Large intestine (tissue), 3 donors: ENCODE measurements around the gene ELAVL3. TPM values are rescaled to one million over a fixed set of nuclear protein-coding genes. Genes with fewer than 3 reads are reported as not detected.

Experiments used
- DNase-seq, 2 donors: peaks; one replicate each; pipeline versions ENCODE4 v3.0.0 to v3.0.0-alpha.2; 2013
- H3K27ac ChIP-seq: one replicate; pipeline ENCODE4 v1.5.1; 2013; ENCODE audit warnings: low read length
- H3K27me3 ChIP-seq: 2 replicates; pipeline ENCODE4 v1.6.1; 2013; ENCODE audit warnings: low read length; ENCODE audit not compliant: control insufficient read depth, insufficient read depth
- H3K36me3 ChIP-seq: 2 replicates; pipeline ENCODE4 v1.6.1; 2013; ENCODE audit warnings: low read length; ENCODE audit not compliant: control insufficient read depth, insufficient read depth
- H3K4me1 ChIP-seq: one replicate; pipeline ENCODE4 v1.6.1; 2013; ENCODE audit warnings: low read length; ENCODE audit not compliant: control insufficient read depth, insufficient read depth
- H3K4me3 ChIP-seq: one replicate; pipeline ENCODE4 v1.5.1; 2013; ENCODE audit warnings: low read length
- H3K9me3 ChIP-seq: one replicate; pipeline ENCODE4 v1.6.1; 2013; ENCODE audit warnings: mild to moderate bottlenecking, low read depth, low read length, moderate library complexity; ENCODE audit not compliant: control insufficient read depth
- WGBS: methylation state at CpG from one replicate; pipeline ENCODE4 v1.1.5; 2013; ENCODE audit warnings: low lambda C conversion rate; ENCODE audit not compliant: insufficient coverage; 5-methylcytosine and 5-hydroxymethylcytosine counted together
- polyA plus RNA-seq: library from polyadenylated mRNA; unstranded; fragments of 120-200 nt; gene quantifications from one replicate; pipeline ENCODE4 v1.2.1, GENCODE V29; 2013

The ELAVL3 gene
- polyA plus RNA-seq, 1 donor: 4.2 TPM

GRCh38 chr19:11450570-11451326 is 30.1 kb downstream of the ELAVL3 start:
- peaks cover 40% of the 10 kb centered on the region for H3K36me3 ChIP-seq
- peaks cover 2% of the 10 kb centered on the region for H3K27me3 ChIP-seq
- H3K27ac ChIP-seq: no peak overlapping the region
- H3K4me1 ChIP-seq: no peaks in the 10 kb centered on the region
- no peaks in the 10 kb centered on the region for H3K9me3 ChIP-seq
- DNase-seq: no peak
- H3K4me3 ChIP-seq: no peak overlapping the region
- no CpG with 5 or more reads among the region's 21 CpGs for WGBS

DNA sequence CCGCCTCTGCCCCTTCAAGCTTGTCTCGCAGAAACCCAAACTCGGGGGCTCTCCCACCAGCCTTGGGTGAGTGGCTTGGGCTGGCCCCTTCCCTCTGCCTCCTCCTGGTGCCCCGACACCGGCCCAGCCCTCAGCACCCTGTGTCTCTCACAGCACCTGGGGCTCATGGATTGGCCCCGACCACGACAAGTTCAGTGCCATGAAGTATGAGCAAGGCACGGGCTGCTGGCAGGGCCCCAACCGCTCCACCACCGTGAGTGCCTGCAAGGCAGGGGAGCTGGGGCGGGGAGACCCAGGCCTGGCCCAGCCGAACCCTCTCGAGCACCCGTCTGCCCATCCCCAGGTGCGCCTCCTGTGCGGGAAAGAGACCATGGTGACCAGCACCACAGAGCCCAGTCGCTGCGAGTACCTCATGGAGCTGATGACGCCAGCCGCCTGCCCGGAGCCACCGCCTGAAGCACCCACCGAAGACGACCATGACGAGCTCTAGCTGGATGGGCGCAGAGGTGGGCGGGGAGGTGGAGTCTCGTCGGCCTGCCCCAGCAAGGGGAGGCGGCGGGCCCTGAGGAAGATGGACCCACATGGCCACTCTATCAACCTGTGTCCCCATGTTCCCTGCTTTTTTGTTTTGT is 31.8 kb downstream of the ELAVL3 start:
- no peaks in the 10 kb centered on the region for H3K4me1 ChIP-seq
- no peak overlapping the region for H3K27ac ChIP-seq
- no peak overlapping the region for H3K4me3 ChIP-seq
- WGBS: no CpG with 5 or more reads among the region's 31 CpGs
- peaks cover 2% of the 10 kb centered on the region for H3K27me3 ChIP-seq
- no peaks in the 10 kb centered on the region for H3K9me3 ChIP-seq
- no peak for DNase-seq
- peaks cover 56% of the 10 kb centered on the region for H3K36me3 ChIP-seq

GRCh38 chr19:11448410-11448809 is 32.4 kb downstream of the ELAVL3 start:
- no peak for DNase-seq
- no peaks in the 10 kb centered on the region for H3K27me3 ChIP-seq
- WGBS: no CpG with 5 or more reads among the region's 13 CpGs
- H3K36me3 ChIP-seq: peaks cover 59% of the 10 kb centered on the region
- H3K4me1 ChIP-seq: no peaks in the 10 kb centered on the region
- H3K27ac ChIP-seq: no peak overlapping the region
- no peaks in the 10 kb centered on the region for H3K9me3 ChIP-seq
- no peak overlapping the region for H3K4me3 ChIP-seq

- no peak for DNase-seq
- no CpG with 5 or more reads among the region's 35 CpGs for WGBS
- no peak overlapping the region for H3K27ac ChIP-seq
- H3K4me3 ChIP-seq: no peak overlapping the region
- H3K36me3 ChIP-seq: peaks cover 62% of the 10 kb centered on the region
- H3K9me3 ChIP-seq: no peaks in the 10 kb centered on the region
- H3K4me1 ChIP-seq: no peaks in the 10 kb centered on the region
- H3K27me3 ChIP-seq: no peaks in the 10 kb centered on the region
These were observed 33.2 kb downstream of the ELAVL3 start for GRCh38 chr19:11447347-11448262.

DNA sequence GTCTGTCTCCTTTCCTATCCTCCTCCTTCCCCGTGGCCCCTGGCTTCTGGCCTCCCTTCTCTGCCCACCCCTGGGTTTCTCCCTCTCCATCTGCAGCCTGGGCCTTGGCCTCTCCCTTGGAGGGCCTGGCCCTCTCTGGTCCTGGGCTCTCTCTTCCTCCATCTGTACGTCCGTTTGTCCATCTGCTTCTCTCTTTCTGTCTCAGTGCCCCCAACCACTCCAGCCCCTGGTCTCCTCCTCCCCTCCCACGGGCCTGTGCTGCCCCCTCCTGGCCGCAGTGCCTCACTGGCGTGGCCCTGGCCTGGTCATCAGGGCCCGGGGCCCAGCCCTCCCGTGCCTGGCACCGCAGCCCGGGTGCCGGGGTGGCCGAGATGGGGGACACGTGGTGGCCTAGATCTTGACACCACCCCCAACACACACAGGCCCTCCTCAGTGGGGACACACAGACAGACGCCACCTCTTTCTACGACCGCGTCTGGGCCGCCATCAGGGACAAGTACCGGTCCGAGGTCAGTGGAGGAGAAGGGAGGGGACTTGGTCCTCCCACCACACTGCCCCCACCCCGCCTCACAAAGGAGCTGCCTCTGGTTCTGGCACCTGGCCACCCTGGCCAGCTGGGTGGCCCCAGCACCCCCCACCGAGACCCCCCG is 34.1 kb downstream of the ELAVL3 start:
- no peak overlapping the region for H3K27ac ChIP-seq
- no peak for DNase-seq

DNA sequence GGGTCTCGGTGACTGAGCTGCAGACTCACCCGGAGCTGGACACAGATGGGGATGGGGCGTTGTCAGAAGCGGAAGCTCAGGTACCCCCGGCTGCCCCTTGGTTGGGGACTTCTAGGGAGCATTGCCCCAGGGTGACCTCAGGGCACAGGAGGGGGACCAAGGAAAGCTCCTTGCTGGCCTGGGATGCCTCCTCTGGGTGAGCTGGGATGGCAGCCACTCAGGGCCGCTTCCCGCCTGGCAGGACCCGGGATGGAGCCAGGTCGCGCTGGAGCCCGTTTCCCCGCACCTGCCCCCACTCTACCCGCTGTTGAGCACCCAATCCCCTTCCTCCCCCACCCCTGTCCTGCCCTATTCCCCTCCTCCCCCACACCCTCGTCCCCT is 34.6 kb downstream of the ELAVL3 start:
- Histone ChIP-seq H3K27ac (no peak overlapping the region), H3K27me3 (no peaks in the 10 kb centered on the region), H3K36me3 (peaks cover 75% of the 10 kb centered on the region), H3K4me3 (no peak overlapping the region), H3K4me1 (no peaks in the 10 kb centered on the region), H3K9me3 (no peaks in the 10 kb centered on the region)
- WGBS: no CpG with 5 or more reads among the region's 14 CpGs
- no peak for DNase-seq

More for the DNA sequence above, 34.1 kb downstream of the ELAVL3 start:
- Histone ChIP-seq H3K9me3 (no peaks in the 10 kb centered on the region), H3K27me3 (no peaks in the 10 kb centered on the region), H3K36me3 (peaks cover 70% of the 10 kb centered on the region), H3K4me1 (no peaks in the 10 kb centered on the region), H3K4me3 (no peak overlapping the region)
- WGBS: no CpG with 5 or more reads among the region's 23 CpGs

DNA sequence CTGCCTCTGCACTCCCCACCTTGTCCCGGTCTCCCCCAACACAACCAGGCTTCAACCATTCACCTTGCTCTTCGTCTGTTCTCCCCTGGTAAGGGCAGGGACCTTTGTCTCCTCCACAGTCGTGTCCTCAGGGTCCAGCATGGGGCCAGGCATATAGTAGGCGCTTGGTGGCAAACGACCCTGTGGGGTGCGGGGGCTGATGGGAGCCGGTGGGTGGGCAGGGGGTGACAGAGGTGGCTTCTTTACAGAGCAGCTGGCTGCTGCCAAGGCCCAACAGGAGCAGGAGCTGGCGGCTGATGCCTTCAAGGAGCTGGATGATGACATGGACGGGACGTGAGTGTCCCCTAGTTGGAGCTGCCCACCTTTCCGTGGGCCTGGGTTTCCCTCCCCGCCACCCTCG is 35.7 kb downstream of the ELAVL3 start:
- no peak for DNase-seq
- Histone ChIP-seq H3K27ac (no peak overlapping the region), H3K4me3 (no peak overlapping the region), H3K9me3 (no peaks in the 10 kb centered on the region), H3K36me3 (peaks cover 76% of the 10 kb centered on the region), H3K27me3 (no peaks in the 10 kb centered on the region), H3K4me1 (no peaks in the 10 kb centered on the region)
- WGBS: no CpG with 5 or more reads among the region's 13 CpGs

GRCh38 chr19:11444059-11444458 is 36.8 kb downstream of the ELAVL3 start:
- WGBS: no CpG with 5 or more reads among the region's 5 CpGs

DNA sequence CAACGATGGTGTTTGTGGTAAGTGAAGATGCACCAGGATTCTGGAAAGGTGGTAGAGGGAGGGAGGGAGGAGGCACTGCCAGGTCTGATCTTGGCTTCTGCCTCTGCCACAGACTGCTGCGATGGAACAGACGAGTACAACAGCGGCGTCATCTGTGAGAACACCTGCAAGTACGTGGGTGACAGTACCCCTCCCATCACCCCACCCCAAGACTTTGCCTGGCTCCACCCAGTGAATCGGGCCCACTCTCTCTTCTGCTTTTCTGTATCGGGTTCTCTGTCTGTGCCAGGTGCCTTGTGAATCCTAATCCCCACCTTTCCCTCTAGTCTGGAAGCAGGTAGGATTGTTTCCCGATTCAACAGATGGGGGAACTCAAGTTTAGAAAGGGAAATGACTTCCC is 42.9 kb downstream of the ELAVL3 start:
- peaks cover 53% of the 10 kb centered on the region for H3K36me3 ChIP-seq

More at GRCh38 chr19:11444059-11444458, 36.8 kb downstream of the ELAVL3 start:
- H3K4me1 ChIP-seq: no peaks in the 10 kb centered on the region
- H3K4me3 ChIP-seq: no peak overlapping the region
- DNase-seq: no peak
- H3K36me3 ChIP-seq: peaks cover 76% of the 10 kb centered on the region
- H3K27ac ChIP-seq: no peak overlapping the region
- no peaks in the 10 kb centered on the region for H3K9me3 ChIP-seq
- H3K27me3 ChIP-seq: no peaks in the 10 kb centered on the region

GRCh38 chr19:11435833-11436313 is 45.0 kb downstream of the ELAVL3 start:
- peaks cover 33% of the 10 kb centered on the region for H3K36me3 ChIP-seq
- H3K9me3 ChIP-seq: no peaks in the 10 kb centered on the region
- no peaks in the 10 kb centered on the region for H3K27me3 ChIP-seq
- peak overlapping the region; percentile 89 for H3K4me3 ChIP-seq
- WGBS: no CpG with 5 or more reads among the region's 21 CpGs
- no peak for DNase-seq
- H3K4me1 ChIP-seq: peaks cover 11% of the 10 kb centered on the region
- peak overlapping the region; percentile 89 for H3K27ac ChIP-seq

More for the DNA sequence above, 42.9 kb downstream of the ELAVL3 start:
- H3K27ac ChIP-seq: no peak overlapping the region
- DNase-seq: no peak
- no CpG with 5 or more reads among the region's 9 CpGs for WGBS
- no peaks in the 10 kb centered on the region for H3K9me3 ChIP-seq
- no peak overlapping the region for H3K4me3 ChIP-seq
- H3K27me3 ChIP-seq: no peaks in the 10 kb centered on the region
- peaks cover 11% of the 10 kb centered on the region for H3K4me1 ChIP-seq
